GM18502 (cell line): ENCODE measurements around the gene PPIF.

Experiments
- ATAC-seq: cut with Tn5 transposase; IDR thresholded peaks from one replicate; pipeline ENCODE4 v1.9.1; 2021; ENCODE audit warnings: mild to moderate bottlenecking; ENCODE audit not compliant: unreplicated experiment, poor library complexity

Gene PPIF

GRCh38 chr10:79397051-79397450, 49.8 kb downstream of the PPIF start:
- no peak for ATAC-seq

- ATAC-seq = no peak
Observed at GRCh38 chr10:79397575-79398303, 50.5 kb downstream of the PPIF start.

GRCh38 chr10:79398642-79399041, 51.4 kb downstream of the PPIF start:
- no peak for ATAC-seq

GRCh38 chr10:79399223-79399831, 52.1 kb downstream of the PPIF start:
- no peak for ATAC-seq

GRCh38 chr10:79400146-79401004, 53.1 kb downstream of the PPIF start:
- no peak for ATAC-seq

- no peak for ATAC-seq
Observed at GRCh38 chr10:79401015-79401921, 54.0 kb downstream of the PPIF start.

- no peak for ATAC-seq
Observed at GRCh38 chr10:79402625-79402946, 55.3 kb downstream of the PPIF start.

- ATAC-seq = no peak
Observed at GRCh38 chr10:79402951-79403350, 55.7 kb downstream of the PPIF start.

- ATAC-seq = no peak
Observed at GRCh38 chr10:79403441-79404230, 56.4 kb downstream of the PPIF start.

GRCh38 chr10:79404231-79404609, 57.0 kb downstream of the PPIF start:
- no peak for ATAC-seq

- no peak for ATAC-seq
Observed at GRCh38 chr10:79404690-79405131, 57.4 kb downstream of the PPIF start.
